Measurements from ENCODE around the gene LNX2.
A peak's percentile ranks its signal among the peaks of the same experiment; 100 is the strongest.
"Not testable (repeated sequence)": the region's sequence is repeated elsewhere in the genome, so short reads cannot be mapped to it uniquely, and the experiment has no call there.

Gene LNX2

GRCh38 chr13:27636589-27637288, 16.4 kb upstream of the LNX2 start:
- no peak for DNase-seq

- peak; percentile 90 for DNase-seq
Measured at GRCh38 chr13:27635266-27635665, 14.9 kb upstream of the LNX2 start.

GRCh38 chr13:27634791-27635190, 14.5 kb upstream of the LNX2 start:
- DNase-seq, result no peak

GRCh38 chr13:27634231-27634630, 13.9 kb upstream of the LNX2 start:
- DNase-seq, result no peak

GRCh38 chr13:27632648-27633047, 12.3 kb upstream of the LNX2 start:
- no peak for DNase-seq

GRCh38 chr13:27632214-27632613, 11.9 kb upstream of the LNX2 start:
- DNase-seq, result no peak

- peak; percentile 12 for DNase-seq
Measured at GRCh38 chr13:27631665-27632064, 11.3 kb upstream of the LNX2 start.

- no peak for DNase-seq
Measured at GRCh38 chr13:27631156-27631555, 10.8 kb upstream of the LNX2 start.

GRCh38 chr13:27628766-27629165, 8.4 kb upstream of the LNX2 start:
- DNase-seq, result not testable (repeated sequence)

- no peak for DNase-seq
Measured at GRCh38 chr13:27628081-27628480, 7.8 kb upstream of the LNX2 start.

- no peak for DNase-seq
Measured at GRCh38 chr13:27627380-27627779, 7.1 kb upstream of the LNX2 start.

- DNase-seq, result no peak
Measured at GRCh38 chr13:27625839-27626238, 5.5 kb upstream of the LNX2 start.

- no peak for DNase-seq
Measured at GRCh38 chr13:27624071-27624470, 3.7 kb upstream of the LNX2 start.

GRCh38 chr13:27622881-27623280, 2.6 kb upstream of the LNX2 start:
- DNase-seq, result no peak

- DNase-seq, result no peak
Measured at GRCh38 chr13:27622102-27622820, 1.9 kb upstream of the LNX2 start.

- DNase-seq, result peak; percentile 83
Measured at GRCh38 chr13:27621366-27622101, 1.2 kb upstream of the LNX2 start, which contains the start of gene POLR1D. TSS of gene POLR1D (plus strand) at chr13:27621892. CDS start at chr13:27621984, 92 bp downstream.

- DNase-seq, result peak; percentile 4
Measured at GRCh38 chr13:27621116-27621365, 712 bp upstream of the LNX2 start.

- peak; percentile 46 for DNase-seq
Measured at GRCh38 chr13:27619728-27620376, 477 bp downstream of the LNX2 start.

GRCh38 chr13:27619093-27619727, 1.1 kb downstream of the LNX2 start:
- no peak for DNase-seq

GRCh38 chr13:27617881-27618321, 2.4 kb downstream of the LNX2 start:
- no peak for DNase-seq

GRCh38 chr13:27613628-27614027, 6.7 kb downstream of the LNX2 start:
- no peak for DNase-seq

GRCh38 chr13:27607125-27607524, 13.2 kb downstream of the LNX2 start:
- DNase-seq, result peak; percentile 66

Measured in inflammatory macrophage treated with lipopolysaccharide for 4 hours (primary cell).